GM23338 (cell line): ENCODE measurements around the gene KLRG1.

Experiments
- CTCF ChIP-seq, 2 experiments: fragments of 200-600 bp in 1 of 2; sonication (generic) in 1 of 2; conservative IDR thresholded peaks; 2 replicates each; pipeline versions ENCODE4 v1.5.1 to v1.6.1; 2016 to 2017; ENCODE audit warnings: antibody characterized with exemption in 2 of 2, low read depth in 2 of 2, mild to moderate bottlenecking in 2 of 2, moderate library complexity in 1 of 2
- EZH2phosphoT487 ChIP-seq: fragments of 200-600 bp; sonication (generic); IDR thresholded peaks from one replicate; pipeline ENCODE4 v1.8.1; 2018; ENCODE audit warnings: antibody characterized with exemption; ENCODE audit not compliant: unreplicated experiment
- ZNF331 ChIP-seq: fragments of 250-450 bp; sonication (Bioruptor Pico); IDR thresholded peaks from 2 replicates; pipeline ENCODE4 v1.5.0; 2020; ENCODE audit warnings: low read depth, mild to moderate bottlenecking, moderate library complexity

DNA sequence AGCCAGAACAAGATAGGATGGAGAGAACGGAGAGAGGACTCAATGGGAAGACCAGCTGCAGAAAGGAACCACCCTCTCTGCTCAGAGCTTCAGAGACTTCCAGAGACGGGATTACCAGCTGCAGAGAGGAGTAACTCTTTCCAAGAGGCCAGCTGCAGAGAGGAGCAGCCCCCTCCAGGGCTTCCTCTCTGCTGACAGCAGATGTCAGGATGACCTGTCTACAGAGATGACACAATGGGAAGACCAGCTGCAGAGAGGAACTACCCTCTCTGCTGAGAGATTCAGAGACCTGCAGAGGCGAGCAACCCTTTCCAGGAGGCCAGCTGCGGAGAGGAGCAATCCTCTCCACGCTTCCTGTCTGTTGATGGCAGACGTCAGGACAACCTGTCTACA is 61.8 kb downstream of the KLRG1 start:
- no peak for TF ChIP-seq ZNF331 (CRISPR knock-in tag)
- TF ChIP-seq CTCF (conservative IDR thresholded peaks at IDR 0.05; ENCODE audit: low read depth in 2 of 2) = no peak
- no peak for TF ChIP-seq EZH2phosphoT487
